ENCODE results near the gene NUP153.

GRCh38 chr6:17666646-17667045 is 40.1 kb downstream of the NUP153 start:
- TF ChIP-seq EZH2phosphoT487 (IDR thresholded peaks at IDR 0.05; ENCODE audit: borderline replicate concordance, low read depth) (no peak), REST (IDR thresholded peaks at IDR 0.05; ENCODE audit: low read depth, low read length) (no peak)

All from SK-N-SH (cell line).